DOHH2 (cell line): ENCODE results near the gene USH1C.

Source experiments
- CTCF ChIP-seq: fragments of 200-600 bp; sonication (generic); IDR thresholded peaks from one replicate; pipeline ENCODE4 v1.5.1; 2014; ENCODE audit warnings: antibody characterized with exemption, mild to moderate bottlenecking, low read depth, low read length; ENCODE audit not compliant: poor library complexity, severe bottlenecking
- EZH2phosphoT487 ChIP-seq: fragments of 200-600 bp; sonication (generic); IDR thresholded peaks from 2 replicates; pipeline ENCODE4 v1.6.1; 2017; ENCODE audit warnings: borderline replicate concordance, mild to moderate bottlenecking, antibody characterized with exemption, low read length, moderate library complexity, mixed read lengths

- TF ChIP-seq CTCF (no peak), EZH2phosphoT487 (no peak)
These were observed 10.3 kb upstream of the USH1C start for GRCh38 chr11:17554487-17554886.
